GM18951 (cell line): Measurements from ENCODE around the gene PERM1.

Experiments used
- POLR2A ChIP-seq: IDR thresholded peaks from 4 replicates; pipeline ENCODE4 v1.6.1; 2011; ENCODE audit warnings: mild to moderate bottlenecking; ENCODE audit not compliant: insufficient read length, insufficient read depth; ENCODE audit errors: extremely low read depth
- in situ Hi-C: fragments of 300-500 bp; cut with MboI; formaldehyde crosslinking; loops from one replicate; pipeline ENCODE4 v1.12.0; 2022; ENCODE audit warnings: low sequenced_read_pairs, mixed read lengths, inconsistent platforms; ENCODE audit not compliant: unreplicated experiment

The PERM1 gene

GRCh38 chr1:936348-937264 is 45.3 kb downstream of the PERM1 start:
- in situ Hi-C loops: no loop called here

GRCh38 chr1:935751-936231 is 46.1 kb downstream of the PERM1 start:
- TF ChIP-seq POLR2A: no peak
- in situ Hi-C loops: no loop called here

More at GRCh38 chr1:936348-937264, 45.3 kb downstream of the PERM1 start:
- TF ChIP-seq POLR2A: no peak

GRCh38 chr1:934991-935750 is 46.7 kb downstream of the PERM1 start:
- TF ChIP-seq POLR2A: no peak
- in situ Hi-C loops: no loop called here

GRCh38 chr1:933603-933940 is 48.3 kb downstream of the PERM1 start:
- TF ChIP-seq POLR2A: no peak
- in situ Hi-C loops: no loop called here

GRCh38 chr1:932776-933602 is 48.9 kb downstream of the PERM1 start:
- no peak for TF ChIP-seq POLR2A
- in situ Hi-C loops: no loop called here

GRCh38 chr1:932173-932510 is 49.8 kb downstream of the PERM1 start:
- TF ChIP-seq POLR2A: no peak
- in situ Hi-C loops: no loop called here

- TF ChIP-seq POLR2A: no peak
Observed at GRCh38 chr1:931380-932172, 50.3 kb downstream of the PERM1 start.

GRCh38 chr1:930633-931138 is 51.2 kb downstream of the PERM1 start:
- in situ Hi-C loops: no loop called here

More at GRCh38 chr1:931380-932172, 50.3 kb downstream of the PERM1 start:
- in situ Hi-C loops: no loop called here

GRCh38 chr1:929712-930632 is 51.9 kb downstream of the PERM1 start:
- TF ChIP-seq POLR2A: no peak
- in situ Hi-C loops: no loop called here

More at GRCh38 chr1:930633-931138, 51.2 kb downstream of the PERM1 start:
- TF ChIP-seq POLR2A: no peak

- no peak for TF ChIP-seq POLR2A
- in situ Hi-C loops: no loop called here
Observed at GRCh38 chr1:928825-929661, 52.9 kb downstream of the PERM1 start.

- no peak for TF ChIP-seq POLR2A
- in situ Hi-C loops: no loop called here
Observed at GRCh38 chr1:927748-928147, 54.1 kb downstream of the PERM1 start.

GRCh38 chr1:927234-927633 is 54.7 kb downstream of the PERM1 start:
- in situ Hi-C loops: no loop called here
- no peak for TF ChIP-seq POLR2A
